Caco-2 (cell line): ENCODE data around the gene GLUL. TPM values are rescaled to one million over a fixed set of nuclear protein-coding genes. Genes with fewer than 3 reads are reported as not detected.

Experiments used
- BruUV-seq: library from RNA; stranded (reverse); fragments of 400-500 nt; replicated peaks from 2 replicates; lab custom pipeline; 2021; lab: Mats Ljungman, UMichigan
- CTCF ChIA-PET: fragments of 300-600 bp; sonication (Branson Sonifier 250); formaldehyde crosslinking; loops from one replicate; lab custom pipeline; 2022; ENCODE audit warnings: antibody characterized with exemption; lab: Charles Lee
- POLR2A ChIA-PET: fragments of 300-600 bp; sonication (Branson Sonifier 250); formaldehyde crosslinking; loops from one replicate; lab custom pipeline; 2022; ENCODE audit warnings: antibody characterized with exemption; lab: Charles Lee
- DNase-seq, 2 experiments: peaks; one replicate each; pipeline versions ENCODE4 v3.0.0 to v3.0.0-alpha.2; 2020 to 2022
- H3K27me3 ChIP-seq: replicated peaks from 2 replicates; pipeline ENCODE4 v1.6.0; 2011; ENCODE audit warnings: low read length; ENCODE audit not compliant: control insufficient read depth, insufficient read depth
- H3K36me3 ChIP-seq: 2 replicates; pipeline ENCODE4 v1.5.1; 2011; ENCODE audit warnings: low read length; ENCODE audit not compliant: control insufficient read depth, insufficient read depth
- H3K4me1 ChIP-seq: fragments of 250-450 bp; sonication (Bioruptor Pico); 2 replicates; pipeline ENCODE4 v1.5.1; 2020; ENCODE audit warnings: mild to moderate bottlenecking
- H3K4me3 ChIP-seq: 2 replicates; pipeline ENCODE4 v1.5.1; 2011; ENCODE audit warnings: low read depth, mild to moderate bottlenecking, control low read depth, low read length
- H3K9me3 ChIP-seq: fragments of 250-450 bp; sonication (Bioruptor Pico); 2 replicates; pipeline ENCODE4 v1.5.1; 2020; ENCODE audit warnings: mild to moderate bottlenecking, moderate library complexity
- H3K27ac Mint-ChIP-seq: one replicate; pipeline ENCODE4 v1.8.0; 2022; ENCODE audit warnings: mixed read lengths; ENCODE audit not compliant: unreplicated experiment
- H3K27me3 Mint-ChIP-seq: one replicate; pipeline ENCODE4 v1.8.0; 2022; ENCODE audit warnings: mixed read lengths; ENCODE audit not compliant: insufficient read depth, unreplicated experiment
- H3K36me3 Mint-ChIP-seq: one replicate; pipeline ENCODE4 v1.8.0; 2022; ENCODE audit warnings: mild to moderate bottlenecking, mixed read lengths; ENCODE audit not compliant: insufficient read depth, unreplicated experiment
- H3K4me1 Mint-ChIP-seq: one replicate; pipeline ENCODE4 v1.8.0; 2022; ENCODE audit warnings: low read depth, mixed read lengths; ENCODE audit not compliant: unreplicated experiment
- H3K4me3 Mint-ChIP-seq: one replicate; pipeline ENCODE4 v1.8.0; 2022; ENCODE audit warnings: mild to moderate bottlenecking, moderate library complexity, mixed read lengths; ENCODE audit not compliant: unreplicated experiment
- H3K9me3 Mint-ChIP-seq: one replicate; pipeline ENCODE4 v1.8.0; 2022; ENCODE audit warnings: mixed read lengths; ENCODE audit not compliant: unreplicated experiment
- CTCF ChIP-seq, 2 experiments: fragments of 200-600 bp in 1 of 2; IDR thresholded peaks; 1 replicate in 1 of 2; 2 replicates in 1 of 2; pipeline versions ENCODE4 v1.5.1 to v1.8.0; 2011 to 2022; ENCODE audit warnings: antibody characterized with exemption in 1 of 2, control low read depth in 1 of 2, inconsistent platforms in 1 of 2, low read depth in 1 of 2, low read length in 1 of 2, mild to moderate bottlenecking in 1 of 2, moderate library complexity in 1 of 2; ENCODE audit not compliant: insufficient read depth in 1 of 2, severe bottlenecking in 1 of 2, unreplicated experiment in 1 of 2
- intact Hi-C: fragments of 100-400 bp; cut with micrococcal nuclease; formaldehyde crosslinking; loops from one replicate; pipeline ENCODE4 v1.10.0; 2022; ENCODE audit not compliant: unreplicated experiment
- total RNA-seq: library from RNA; stranded (reverse); gene quantifications from 2 replicates; pipeline ENCODE4 v1.2.3, GENCODE V29; 2022

GLUL gene
- total RNA-seq, 1 experiment from 2014 or later, result 394 TPM

- Histone ChIP-seq H3K4me1 (peaks cover 22% of the 10 kb centered on the region), H3K4me3 (peak overlapping the region; percentile 95), H3K36me3 (peaks cover 22% of the 10 kb centered on the region), H3K27me3 (no peaks in the 10 kb centered on the region), H3K9me3 (no peaks in the 10 kb centered on the region)
- Mint-ChIP-seq H3K36me3 (peaks cover 73% of the 10 kb centered on the region), H3K27me3 (no peaks in the 10 kb centered on the region), H3K9me3 (no peaks in the 10 kb centered on the region), H3K27ac (peak overlapping the region; percentile 97), H3K4me1 (peaks cover 14% of the 10 kb centered on the region), H3K4me3 (peak overlapping the region; percentile 99)
- no peak for DNase-seq
- TF ChIP-seq CTCF (IDR thresholded peaks at IDR 0.05; ENCODE audit: insufficient read depth in 1 of 2, low read depth in 1 of 2, low read length in 1 of 2, severe bottlenecking in 1 of 2, unreplicated experiment in 1 of 2), result no peak
- CTCF ChIA-PET, result no interaction called here
- POLR2A ChIA-PET, result no interaction called here
- no TSS peak for BruUV-seq
- intact Hi-C loops, result loop anchor here (2.0 to 5.0 kb wide), 2 partner anchors 81 to 287 kb away; no protein-coding TSS in a partner anchor
Measured at GRCh38 chr1:182389619-182390047, 2.0 kb downstream of the GLUL start.

DNA sequence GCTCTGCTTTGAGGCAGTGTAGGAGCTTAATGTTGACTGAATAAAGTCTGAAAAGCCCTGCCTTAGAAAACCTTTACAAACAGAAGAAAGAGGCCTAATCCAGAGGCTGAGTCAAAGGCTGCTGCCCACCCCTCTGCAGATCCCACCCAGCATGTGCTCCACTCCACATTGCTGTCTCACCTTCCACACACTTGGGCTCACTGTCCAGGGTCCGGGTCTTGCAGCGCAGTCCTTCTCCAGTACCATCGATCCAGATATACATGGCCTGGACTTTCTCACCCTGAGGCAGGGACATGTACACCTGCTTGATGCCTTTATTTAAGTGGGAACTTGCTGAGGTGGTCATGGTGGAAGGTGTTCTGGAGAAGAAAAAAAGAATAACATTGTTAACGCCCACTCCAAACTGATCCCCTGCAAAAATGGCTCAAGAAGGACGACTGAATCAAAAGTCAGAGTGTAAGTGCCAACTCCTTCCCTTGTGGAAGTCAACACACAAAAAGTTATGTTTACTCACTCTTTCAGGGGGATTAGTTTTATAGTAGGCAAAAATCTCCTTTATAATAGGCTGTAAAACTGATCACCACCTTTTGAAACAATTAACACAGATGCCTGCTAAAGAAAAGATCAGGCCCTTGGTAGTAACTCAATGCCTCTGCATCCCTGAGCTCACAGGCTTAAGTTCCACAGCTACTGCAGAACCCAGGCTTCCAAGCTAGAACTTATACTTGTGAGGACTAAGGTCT lies 3.0 kb downstream of the GLUL start:
- H3K27me3 ChIP-seq, result no peaks in the 10 kb centered on the region
- intact Hi-C loops, result no loop called here
- Mint-ChIP-seq H3K27ac (peak overlapping the region; percentile 97), H3K9me3 (no peaks in the 10 kb centered on the region), H3K27me3 (no peaks in the 10 kb centered on the region), H3K36me3 (peaks cover 84% of the 10 kb centered on the region), H3K4me3 (peak overlapping the region; percentile 99), H3K4me1 (peaks cover 7% of the 10 kb centered on the region)
- CTCF ChIA-PET, result no interaction called here
- peaks cover 29% of the 10 kb centered on the region for H3K36me3 ChIP-seq
- TF ChIP-seq CTCF (IDR thresholded peaks at IDR 0.05; ENCODE audit: insufficient read depth in 1 of 2, low read depth in 1 of 2, low read length in 1 of 2, severe bottlenecking in 1 of 2, unreplicated experiment in 1 of 2), result no peak
- DNase-seq, result no peak
- peaks cover 25% of the 10 kb centered on the region for H3K4me1 ChIP-seq
- no peaks in the 10 kb centered on the region for H3K9me3 ChIP-seq
- POLR2A ChIA-PET, result no interaction called here
- no TSS peak for BruUV-seq
- H3K4me3 ChIP-seq, result peak overlapping the region; percentile 95

- POLR2A ChIA-PET, result no interaction called here
- intact Hi-C loops, result no loop called here
Measured at GRCh38 chr1:182387566-182387965, 4.0 kb downstream of the GLUL start.

More at GRCh38 chr1:182387566-182387965, 4.0 kb downstream of the GLUL start:
- H3K27me3 Mint-ChIP-seq, result no peaks in the 10 kb centered on the region
- DNase-seq, result no peak
- no peak for TF ChIP-seq CTCF (IDR thresholded peaks at IDR 0.05; ENCODE audit: insufficient read depth in 1 of 2, low read depth in 1 of 2, low read length in 1 of 2, severe bottlenecking in 1 of 2, unreplicated experiment in 1 of 2)
- H3K9me3 Mint-ChIP-seq, result no peaks in the 10 kb centered on the region
- H3K4me1 Mint-ChIP-seq, result peaks cover 8% of the 10 kb centered on the region
- peaks cover 94% of the 10 kb centered on the region for H3K36me3 Mint-ChIP-seq
- CTCF ChIA-PET, result no interaction called here
- H3K27ac Mint-ChIP-seq, result no peak overlapping the region
- no peaks in the 10 kb centered on the region for H3K27me3 ChIP-seq
- H3K9me3 ChIP-seq, result no peaks in the 10 kb centered on the region
- no peak overlapping the region for H3K4me3 Mint-ChIP-seq
- peaks cover 29% of the 10 kb centered on the region for H3K36me3 ChIP-seq
- no peak overlapping the region for H3K4me3 ChIP-seq
- BruUV-seq, result no TSS peak
- H3K4me1 ChIP-seq, result peaks cover 21% of the 10 kb centered on the region
